Common myeloid progenitor, CD34-positive (primary cell): ENCODE measurements around the gene HKDC1.

Source experiments
- CTCF ChIA-PET: fragments of 350-600 bp; sonication (Branson Sonifier 250); formaldehyde crosslinking; loops from one replicate; lab custom pipeline; 2021; ENCODE audit warnings: antibody characterized with exemption; lab: Charles Lee
- POLR2A ChIA-PET: fragments of 350-600 bp; sonication (Branson Sonifier 250); formaldehyde crosslinking; loops from one replicate; lab custom pipeline; 2021; ENCODE audit warnings: antibody characterized with exemption; lab: Charles Lee
- DNase-seq, 3 donors: peaks; one replicate each; pipeline versions ENCODE4 v3.0.0 to v3.0.0-alpha.2; 2013
- H3K27ac ChIP-seq, 2 experiments: 1 replicate in 1 of 2; 2 replicates in 1 of 2; pipeline ENCODE4 v1.7.0; 2013; ENCODE audit warnings: inconsistent platforms in 2 of 2, low read length in 2 of 2, mild to moderate bottlenecking in 2 of 2, low read depth in 1 of 2, moderate library complexity in 1 of 2; ENCODE audit not compliant: severe bottlenecking in 2 of 2, insufficient read depth in 1 of 2, poor library complexity in 1 of 2
- H3K27me3 ChIP-seq, 5 experiments: replicated peaks in 2 of 5; 1 replicate in 3 of 5; 2 replicates in 2 of 5; pipeline versions ENCODE4 v1.6.1 to v1.7.0; 2013; ENCODE audit warnings: low read length in 4 of 5, mild to moderate bottlenecking in 2 of 5, moderate library complexity in 2 of 5, inconsistent platforms in 1 of 5; ENCODE audit not compliant: insufficient read depth in 5 of 5, control insufficient read depth in 4 of 5
- H3K36me3 ChIP-seq, 4 experiments: 1 replicate in 2 of 4; 2 replicates in 2 of 4; pipeline versions ENCODE4 v1.6.1 to v1.7.0; 2013; ENCODE audit warnings: low read length in 3 of 4, control low read depth in 1 of 4, mild to moderate bottlenecking in 1 of 4; ENCODE audit not compliant: control insufficient read depth in 4 of 4, insufficient read depth in 4 of 4
- H3K4me1 ChIP-seq, 4 experiments: 1 replicate in 3 of 4; 2 replicates in 1 of 4; pipeline versions ENCODE4 v1.6.1 to v1.7.1; 2013; ENCODE audit warnings: low read length in 3 of 4, mild to moderate bottlenecking in 3 of 4, control low read depth in 1 of 4, inconsistent platforms in 1 of 4, moderate library complexity in 1 of 4; ENCODE audit not compliant: control insufficient read depth in 4 of 4, insufficient read depth in 4 of 4; ENCODE audit errors: control extremely low read depth in 1 of 4
- H3K4me3 ChIP-seq, 7 experiments: 1 replicate in 4 of 7; 2 replicates in 3 of 7; pipeline versions ENCODE4 v1.5.1 to v1.7.0; 2013; ENCODE audit warnings: mild to moderate bottlenecking in 7 of 7, low read length in 6 of 7, moderate library complexity in 6 of 7, inconsistent platforms in 2 of 7, low read depth in 2 of 7, control low read depth in 1 of 7; ENCODE audit not compliant: insufficient read depth in 4 of 7, control insufficient read depth in 1 of 7; ENCODE audit errors: extremely low read depth in 1 of 7
- H3K9me3 ChIP-seq, 5 experiments: 1 replicate in 4 of 5; 2 replicates in 1 of 5; pipeline versions ENCODE4 v1.6.1 to v1.7.1; 2013; ENCODE audit warnings: low read length in 4 of 5, mild to moderate bottlenecking in 2 of 5, inconsistent platforms in 1 of 5, low read depth in 1 of 5, moderate library complexity in 1 of 5; ENCODE audit not compliant: control insufficient read depth in 4 of 5, insufficient read depth in 2 of 5; ENCODE audit errors: control extremely low read depth in 1 of 5
- WGBS: methylation state at CpG from one replicate; pipeline ENCODE4 v1.1.5; 2013; ENCODE audit not compliant: insufficient coverage; 5-methylcytosine and 5-hydroxymethylcytosine counted together

HKDC1 gene

GRCh38 chr10:69285699-69286098, 65.6 kb downstream of the HKDC1 start:
- CTCF ChIA-PET: interaction anchor here (1.0 to 1.5 kb wide), 2 partner anchors 23 to 104 kb away, joined by 3 to 4 read pairs; no protein-coding TSS in a partner anchor
- Histone ChIP-seq H3K4me1 (no peaks in the 10 kb centered on the region), H3K4me3 (no peak overlapping the region), H3K27ac (no peak overlapping the region), H3K27me3 (no peaks in the 10 kb centered on the region), H3K9me3 (no peaks in the 10 kb centered on the region), H3K36me3 (no peaks in the 10 kb centered on the region)
- WGBS: 80% methylated on average over 1 of the region's 4 CpGs
- POLR2A ChIA-PET: no interaction called here
- DNase-seq: no peak

GRCh38 chr10:69287181-69287580, 67.0 kb downstream of the HKDC1 start:
- H3K27ac ChIP-seq: no peak overlapping the region
- 100% methylated on average over 1 of the region's 4 CpGs for WGBS
- H3K9me3 ChIP-seq: no peaks in the 10 kb centered on the region
- no peak overlapping the region for H3K4me3 ChIP-seq
- POLR2A ChIA-PET: no interaction called here
- CTCF ChIA-PET: no interaction called here
- H3K27me3 ChIP-seq: no peaks in the 10 kb centered on the region
- no peaks in the 10 kb centered on the region for H3K36me3 ChIP-seq
- H3K4me1 ChIP-seq: no peaks in the 10 kb centered on the region
- no peak for DNase-seq

GRCh38 chr10:69290993-69291392, 70.9 kb downstream of the HKDC1 start:
- Histone ChIP-seq H3K4me1 (no peaks in the 10 kb centered on the region), H3K36me3 (no peaks in the 10 kb centered on the region), H3K27me3 (no peaks in the 10 kb centered on the region), H3K27ac (no peak overlapping the region), H3K4me3 (no peak overlapping the region), H3K9me3 (no peaks in the 10 kb centered on the region)
- CTCF ChIA-PET: interaction anchor here (1.2 kb wide), 1 partner anchor 19 kb away, joined by 3 read pairs; no protein-coding TSS in a partner anchor
- POLR2A ChIA-PET: interaction anchor here (0.8 kb wide), 1 partner anchor 9 kb away, joined by 3 read pairs; no protein-coding TSS in a partner anchor
- WGBS: 100% methylated on average over 4 of the region's 4 CpGs
- DNase-seq: no peak

GRCh38 chr10:69292459-69292858, 72.3 kb downstream of the HKDC1 start:
- H3K4me3 ChIP-seq: no peak overlapping the region
- H3K27me3 ChIP-seq: no peaks in the 10 kb centered on the region
- no peak overlapping the region for H3K27ac ChIP-seq
- H3K36me3 ChIP-seq: no peaks in the 10 kb centered on the region
- no peak for DNase-seq
- CTCF ChIA-PET: no interaction called here
- no peaks in the 10 kb centered on the region for H3K4me1 ChIP-seq
- H3K9me3 ChIP-seq: no peaks in the 10 kb centered on the region
- 56% methylated on average over 3 of the region's 3 CpGs for WGBS
- POLR2A ChIA-PET: interaction anchor here (0.6 kb wide), 1 partner anchor 14 kb away, joined by 3 read pairs; the partner anchor contains the start of gene HK1

- DNase-seq: no peak
- H3K36me3 ChIP-seq: no peaks in the 10 kb centered on the region
- CTCF ChIA-PET: interaction anchor here (1.6 kb wide), 1 partner anchor 9 kb away, joined by 3 read pairs; no protein-coding TSS in a partner anchor
Observed at GRCh38 chr10:69295027-69295636, 75.0 kb downstream of the HKDC1 start.

GRCh38 chr10:69303632-69304051, 83.5 kb downstream of the HKDC1 start:
- ChIA-PET POLR2A (no interaction called here), CTCF (interaction anchor here (1.2 kb wide), 1 partner anchor 8 kb away, joined by 3 read pairs; no protein-coding TSS in a partner anchor)
- no peaks in the 10 kb centered on the region for H3K9me3 ChIP-seq

More at GRCh38 chr10:69295027-69295636, 75.0 kb downstream of the HKDC1 start:
- Histone ChIP-seq H3K4me3 (no peak overlapping the region), H3K4me1 (no peaks in the 10 kb centered on the region), H3K27me3 (no peaks in the 10 kb centered on the region), H3K9me3 (no peaks in the 10 kb centered on the region), H3K27ac (no peak overlapping the region)
- 100% methylated on average over 5 of the region's 11 CpGs for WGBS
- POLR2A ChIA-PET: no interaction called here

GRCh38 chr10:69306421-69306820, 86.3 kb downstream of the HKDC1 start:
- CTCF ChIA-PET: interaction anchor here (1.2 kb wide), 1 partner anchor 39 kb away, joined by 3 read pairs; no protein-coding TSS in a partner anchor
- Histone ChIP-seq H3K27me3 (no peaks in the 10 kb centered on the region), H3K9me3 (no peaks in the 10 kb centered on the region), H3K36me3 (no peaks in the 10 kb centered on the region), H3K27ac (no peak overlapping the region), H3K4me1 (no peaks in the 10 kb centered on the region), H3K4me3 (no peak overlapping the region)
- WGBS: 100% methylated on average over 2 of the region's 2 CpGs
- POLR2A ChIA-PET: interaction anchor here (0.6 kb wide), 1 partner anchor 133 kb away, joined by 3 read pairs; no protein-coding TSS in a partner anchor
- DNase-seq: no peak

More at GRCh38 chr10:69303632-69304051, 83.5 kb downstream of the HKDC1 start:
- no peak overlapping the region for H3K27ac ChIP-seq
- no peak overlapping the region for H3K4me3 ChIP-seq
- DNase-seq: no peak
- H3K27me3 ChIP-seq: no peaks in the 10 kb centered on the region
- no peaks in the 10 kb centered on the region for H3K36me3 ChIP-seq
- whole genome bisulfite sequencing: 100% methylated on average over 2 of the region's 3 CpGs
- no peaks in the 10 kb centered on the region for H3K4me1 ChIP-seq
